Common myeloid progenitor, CD34-positive (primary cell): Measurements from ENCODE around the gene GPX5.
"Not testable (repeated sequence)": the region's sequence is repeated elsewhere in the genome, so short reads cannot be mapped to it uniquely, and the experiment has no call there.

Source experiments
- CTCF ChIA-PET: fragments of 350-600 bp; sonication (Branson Sonifier 250); formaldehyde crosslinking; loops from one replicate; lab custom pipeline; 2021; ENCODE audit warnings: antibody characterized with exemption; lab: Charles Lee
- POLR2A ChIA-PET: fragments of 350-600 bp; sonication (Branson Sonifier 250); formaldehyde crosslinking; loops from one replicate; lab custom pipeline; 2021; ENCODE audit warnings: antibody characterized with exemption; lab: Charles Lee
- DNase-seq, 3 donors: peaks; one replicate each; pipeline versions ENCODE4 v3.0.0 to v3.0.0-alpha.2; 2013
- H3K27ac ChIP-seq, 2 experiments: 1 replicate in 1 of 2; 2 replicates in 1 of 2; pipeline ENCODE4 v1.7.0; 2013; ENCODE audit warnings: inconsistent platforms in 2 of 2, low read length in 2 of 2, mild to moderate bottlenecking in 2 of 2, low read depth in 1 of 2, moderate library complexity in 1 of 2; ENCODE audit not compliant: severe bottlenecking in 2 of 2, insufficient read depth in 1 of 2, poor library complexity in 1 of 2
- H3K27me3 ChIP-seq, 5 experiments: replicated peaks in 2 of 5; 1 replicate in 3 of 5; 2 replicates in 2 of 5; pipeline versions ENCODE4 v1.6.1 to v1.7.0; 2013; ENCODE audit warnings: low read length in 4 of 5, mild to moderate bottlenecking in 2 of 5, moderate library complexity in 2 of 5, inconsistent platforms in 1 of 5; ENCODE audit not compliant: insufficient read depth in 5 of 5, control insufficient read depth in 4 of 5
- H3K36me3 ChIP-seq, 4 experiments: 1 replicate in 2 of 4; 2 replicates in 2 of 4; pipeline versions ENCODE4 v1.6.1 to v1.7.0; 2013; ENCODE audit warnings: low read length in 3 of 4, control low read depth in 1 of 4, mild to moderate bottlenecking in 1 of 4; ENCODE audit not compliant: control insufficient read depth in 4 of 4, insufficient read depth in 4 of 4
- H3K4me1 ChIP-seq, 4 experiments: 1 replicate in 3 of 4; 2 replicates in 1 of 4; pipeline versions ENCODE4 v1.6.1 to v1.7.1; 2013; ENCODE audit warnings: low read length in 3 of 4, mild to moderate bottlenecking in 3 of 4, control low read depth in 1 of 4, inconsistent platforms in 1 of 4, moderate library complexity in 1 of 4; ENCODE audit not compliant: control insufficient read depth in 4 of 4, insufficient read depth in 4 of 4; ENCODE audit errors: control extremely low read depth in 1 of 4
- H3K4me3 ChIP-seq, 7 experiments: 1 replicate in 4 of 7; 2 replicates in 3 of 7; pipeline versions ENCODE4 v1.5.1 to v1.7.0; 2013; ENCODE audit warnings: mild to moderate bottlenecking in 7 of 7, low read length in 6 of 7, moderate library complexity in 6 of 7, inconsistent platforms in 2 of 7, low read depth in 2 of 7, control low read depth in 1 of 7; ENCODE audit not compliant: insufficient read depth in 4 of 7, control insufficient read depth in 1 of 7; ENCODE audit errors: extremely low read depth in 1 of 7
- H3K9me3 ChIP-seq, 5 experiments: 1 replicate in 4 of 5; 2 replicates in 1 of 5; pipeline versions ENCODE4 v1.6.1 to v1.7.1; 2013; ENCODE audit warnings: low read length in 4 of 5, mild to moderate bottlenecking in 2 of 5, inconsistent platforms in 1 of 5, low read depth in 1 of 5, moderate library complexity in 1 of 5; ENCODE audit not compliant: control insufficient read depth in 4 of 5, insufficient read depth in 2 of 5; ENCODE audit errors: control extremely low read depth in 1 of 5
- WGBS: methylation state at CpG from one replicate; pipeline ENCODE4 v1.1.5; 2013; ENCODE audit not compliant: insufficient coverage; 5-methylcytosine and 5-hydroxymethylcytosine counted together

The GPX5 gene

DNA sequence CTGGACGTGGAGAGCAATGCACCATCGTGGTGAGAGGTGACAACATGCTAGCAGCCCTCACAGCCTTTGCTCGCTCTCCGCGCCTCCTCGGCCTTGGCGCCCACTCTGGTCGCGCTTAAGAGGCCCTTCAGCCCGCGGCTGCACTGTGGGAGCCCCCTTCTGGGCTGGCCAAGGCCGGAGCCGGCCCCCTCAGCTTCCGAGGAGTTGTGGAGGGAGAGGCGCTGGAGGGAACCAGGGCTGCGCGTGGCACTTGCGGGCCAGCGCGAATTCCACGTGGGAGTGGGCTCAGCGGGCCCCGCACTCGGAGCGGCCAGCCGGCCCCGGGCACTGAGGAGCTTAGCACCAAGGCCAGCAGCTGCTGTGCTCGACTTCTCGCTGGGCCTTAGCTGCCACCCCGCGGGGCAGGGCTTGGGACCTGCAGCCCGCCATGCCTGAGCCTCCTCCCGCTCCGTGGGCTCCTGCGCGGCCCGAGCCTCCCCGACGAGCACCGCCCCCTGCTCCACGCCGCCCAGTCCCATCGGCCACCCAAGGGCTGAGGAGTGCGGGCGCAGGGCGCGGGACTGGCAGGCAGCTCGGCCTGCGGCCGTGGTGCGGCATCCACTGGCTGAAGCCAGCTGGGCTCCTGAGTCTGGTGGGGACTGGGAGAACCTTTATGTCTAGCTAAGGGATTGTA, 13.9 kb upstream of the GPX5 start:
- WGBS = 94% methylated on average over 39 of the region's 51 CpGs

DNA sequence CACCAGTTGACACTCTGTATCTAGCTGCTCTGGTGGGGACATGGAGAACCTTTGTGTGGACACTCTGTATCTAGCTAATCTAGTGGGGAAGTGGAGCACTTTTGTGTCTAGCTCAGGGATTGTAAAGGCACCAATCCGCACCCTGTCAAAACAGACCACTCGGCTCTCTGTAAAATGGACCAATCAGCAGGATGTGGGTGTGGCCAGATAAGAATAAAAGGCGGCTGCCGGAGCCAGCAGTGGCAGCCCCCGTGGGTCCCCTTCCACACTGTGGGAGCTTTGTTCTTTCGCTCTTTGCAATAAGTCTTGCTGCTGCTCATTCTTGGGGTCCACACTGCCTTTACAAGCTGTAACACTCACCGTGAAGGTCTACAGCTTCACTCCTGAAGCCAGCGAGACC, 13.3 kb upstream of the GPX5 start:
- H3K27ac ChIP-seq, H3K4me3 ChIP-seq, POLR2A ChIA-PET, DNase-seq, H3K36me3 ChIP-seq, H3K9me3 ChIP-seq, H3K4me1 ChIP-seq: not testable (repeated sequence)
- WGBS = 96% methylated on average over 7 of the region's 8 CpGs
- CTCF ChIA-PET = interaction anchor here (0.8 kb wide), 1 partner anchor 69 kb away, joined by 3 read pairs; no protein-coding TSS in a partner anchor
- peaks cover 2 to 47% (median 17%) of the 10 kb centered on the region in 5 experiments for H3K27me3 ChIP-seq

More for the DNA sequence above, 13.9 kb upstream of the GPX5 start:
- ChIA-PET POLR2A (no interaction called here), CTCF (interaction anchor here (0.8 kb wide), 1 partner anchor 69 kb away, joined by 3 read pairs; no protein-coding TSS in a partner anchor)
- peaks cover 0 to 2% (median 0%) of the 10 kb centered on the region in 4 experiments for H3K4me1 ChIP-seq
- no peaks in the 10 kb centered on the region for H3K36me3 ChIP-seq
- H3K27me3 ChIP-seq = peaks cover 1 to 42% (median 14%) of the 10 kb centered on the region in 5 experiments
- no peak for DNase-seq
- no peaks in the 10 kb centered on the region for H3K9me3 ChIP-seq
- no peak overlapping the region for H3K27ac ChIP-seq
- H3K4me3 ChIP-seq = no peak overlapping the region

DNA sequence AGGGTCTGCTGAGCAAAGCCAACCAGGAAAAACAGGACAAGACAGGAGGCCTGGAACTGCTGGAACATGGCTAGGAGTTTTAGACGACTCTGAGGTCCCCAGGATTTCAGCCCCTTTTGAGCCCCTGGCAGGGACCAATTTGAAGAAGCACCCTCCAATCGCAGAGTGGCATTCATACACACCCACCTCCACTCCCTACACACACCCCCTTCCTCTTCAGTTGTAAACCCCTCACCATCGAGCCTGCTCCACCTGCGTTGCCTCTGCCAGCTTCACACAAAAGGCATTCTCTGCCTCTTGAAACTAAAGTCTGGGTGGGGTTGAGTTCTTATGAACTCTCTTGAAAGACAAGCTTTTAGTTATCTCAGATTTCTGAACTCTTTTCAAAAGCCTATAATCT, 10.0 kb upstream of the GPX5 start, which contains the start of gene GPX6:
Gene GPX6 (minus strand): TSS at position 118 of the 400 bp plus-strand sequence. CDS start 50 bp downstream, at position 68.
- no peak within 1 kb of the TSS for H3K27ac ChIP-seq
- WGBS = 93% methylated on average over 2 of the region's 4 CpGs
- peaks cover 2 to 67% (median 17%) of the 10 kb centered on the region in 5 experiments for H3K27me3 ChIP-seq
- H3K4me1 ChIP-seq = no peaks in the 10 kb centered on the region
- no peak within 1 kb of the TSS for H3K4me3 ChIP-seq
- DNase-seq = no peak
- no peaks in the 10 kb centered on the region for H3K9me3 ChIP-seq
- ChIA-PET POLR2A (no interaction called here), CTCF (interaction anchor here (0.7 kb wide), 1 partner anchor 21 kb away, joined by 3 read pairs; no protein-coding TSS in a partner anchor)
- no peaks in the 10 kb centered on the region for H3K36me3 ChIP-seq

DNA sequence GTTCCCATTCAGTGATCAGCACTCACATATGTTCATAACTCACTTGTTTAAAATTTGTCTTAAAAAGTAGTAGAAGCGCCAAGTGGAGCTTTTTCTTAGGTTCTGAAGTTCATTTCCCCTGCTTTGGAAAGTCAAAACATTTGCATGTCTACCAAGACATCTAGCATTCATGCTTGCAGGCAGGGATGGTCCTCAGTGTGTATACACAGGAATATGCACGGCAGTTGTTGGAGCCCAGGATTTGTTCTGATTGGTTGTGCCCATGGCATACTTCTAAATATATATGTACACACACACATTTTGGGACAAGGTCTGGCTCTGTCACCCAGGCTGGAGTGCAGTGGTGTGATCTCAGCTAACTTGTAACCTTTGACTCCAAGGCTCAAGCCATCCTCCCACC, 7.7 kb upstream of the GPX5 start:
- POLR2A ChIA-PET = interaction anchor here (0.6 kb wide), 1 partner anchor 390 kb away, joined by 4 read pairs; no protein-coding TSS in a partner anchor
- Histone ChIP-seq H3K4me3 (no peak overlapping the region), H3K4me1 (no peaks in the 10 kb centered on the region), H3K9me3 (no peaks in the 10 kb centered on the region), H3K36me3 (no peaks in the 10 kb centered on the region), H3K27ac (no peak overlapping the region), H3K27me3 (peaks cover 2 to 81% (median 17%) of the 10 kb centered on the region in 5 experiments)
- CTCF ChIA-PET = no interaction called here
- WGBS = 100% methylated on average over 1 of the region's 2 CpGs
- no peak for DNase-seq

DNA sequence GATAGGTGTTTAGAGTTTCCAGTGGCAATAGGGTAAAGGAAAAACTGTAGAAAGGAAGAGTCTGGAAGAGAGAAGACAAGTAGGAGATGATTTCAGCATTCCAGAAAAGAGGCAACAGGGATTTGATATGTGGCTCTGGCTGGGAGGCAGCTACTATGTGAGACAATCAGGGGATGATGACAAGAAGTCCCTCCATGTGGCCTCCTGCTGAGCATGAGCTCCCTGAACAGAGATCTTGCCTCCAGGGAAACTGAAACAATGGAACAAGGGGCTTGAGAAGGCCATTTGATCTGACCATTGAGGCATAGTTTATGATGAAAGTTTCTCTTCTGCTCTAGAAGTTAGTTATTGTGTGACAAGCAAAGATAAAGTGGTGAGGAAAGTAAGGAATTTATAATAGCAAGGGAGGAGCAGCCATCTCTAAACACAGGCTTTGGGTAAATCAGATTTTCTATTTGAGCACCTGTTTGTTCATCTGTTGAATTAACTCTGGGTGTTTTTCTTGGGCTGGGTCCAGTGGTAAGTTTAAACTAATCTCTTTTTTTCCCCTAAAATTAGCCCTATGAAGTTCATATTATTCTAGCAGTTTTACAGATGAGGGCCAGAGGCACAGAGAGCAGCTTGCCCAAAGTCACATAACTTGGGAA, 3.0 kb upstream of the GPX5 start:
- Histone ChIP-seq H3K9me3 (no peaks in the 10 kb centered on the region), H3K4me1 (peaks cover 0 to 2% (median 0%) of the 10 kb centered on the region in 4 experiments), H3K4me3 (no peak overlapping the region), H3K27me3 (peaks cover 4 to 84% (median 12%) of the 10 kb centered on the region in 5 experiments), H3K27ac (no peak overlapping the region), H3K36me3 (no peaks in the 10 kb centered on the region)
- ChIA-PET CTCF (no interaction called here), POLR2A (no interaction called here)
- DNase-seq = no peak

DNA sequence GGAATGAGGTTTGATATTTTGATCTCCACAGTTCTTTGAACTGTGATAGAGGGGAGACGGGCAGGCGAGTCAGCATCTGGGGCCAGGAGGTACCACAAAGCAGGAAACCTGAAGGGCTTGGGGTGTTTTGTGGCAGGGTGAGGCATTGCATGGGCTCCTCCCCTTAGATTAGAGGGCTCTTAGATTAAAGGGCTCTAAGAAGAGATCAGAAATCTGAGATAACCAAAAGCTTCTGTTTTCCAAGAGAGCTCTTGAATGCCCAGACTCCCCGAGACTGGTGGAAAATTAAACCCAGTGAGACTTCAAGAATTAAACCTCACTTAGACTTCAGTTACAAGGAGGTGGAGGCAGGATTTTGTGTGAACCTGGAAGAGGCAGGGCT, 2.4 kb upstream of the GPX5 start:
- 43% methylated on average over 1 of the region's 3 CpGs for WGBS

DNA sequence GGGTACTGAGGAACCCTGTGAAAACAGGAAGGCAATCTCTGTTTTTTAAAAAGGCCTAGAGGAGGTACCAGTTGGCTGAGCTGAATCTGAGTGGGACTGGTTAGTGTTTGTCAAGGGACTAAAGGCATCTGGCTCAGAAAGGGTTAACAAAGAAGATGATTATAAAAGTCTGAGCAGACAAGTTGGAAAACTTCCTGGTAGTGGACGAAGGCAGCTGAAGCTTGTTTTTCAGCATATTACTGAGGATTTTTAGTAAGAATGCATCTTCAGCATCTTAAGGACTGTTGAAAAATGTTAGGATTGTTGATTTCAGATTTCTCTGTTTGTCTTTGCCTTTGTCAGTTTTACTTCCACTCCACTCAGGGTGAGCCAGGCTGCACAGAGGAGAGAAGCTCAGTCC, 5.1 kb downstream of the GPX5 start:
- POLR2A ChIA-PET = no interaction called here

More for the DNA sequence above, 2.4 kb upstream of the GPX5 start:
- peak in 2 of 3 donors; percentile 57 to 67 for DNase-seq
- CTCF ChIA-PET = no interaction called here
- H3K36me3 ChIP-seq = no peaks in the 10 kb centered on the region
- no peaks in the 10 kb centered on the region for H3K9me3 ChIP-seq
- H3K4me1 ChIP-seq = peaks cover 0 to 2% (median 0%) of the 10 kb centered on the region in 4 experiments
- no peak overlapping the region for H3K27ac ChIP-seq
- peaks cover 5 to 84% (median 12%) of the 10 kb centered on the region in 5 experiments for H3K27me3 ChIP-seq
- POLR2A ChIA-PET = no interaction called here
- no peak overlapping the region for H3K4me3 ChIP-seq

More for the DNA sequence above, 5.1 kb downstream of the GPX5 start:
- no peaks in the 10 kb centered on the region for H3K36me3 ChIP-seq
- H3K27ac ChIP-seq = no peak overlapping the region
- H3K9me3 ChIP-seq = peaks cover 0 to 3% (median 0%) of the 10 kb centered on the region in 5 experiments
- DNase-seq = no peak
- no peaks in the 10 kb centered on the region for H3K4me1 ChIP-seq
- CTCF ChIA-PET = no interaction called here
- peaks cover 3 to 69% (median 22%) of the 10 kb centered on the region in 5 experiments for H3K27me3 ChIP-seq
- 44% methylated on average over 1 of the region's 1 CpG for WGBS
- no peak overlapping the region for H3K4me3 ChIP-seq
